Activated CD8-positive, alpha-beta T cell treated with anti-CD3 and anti-CD28 coated beads for 36 hours (primary cell): ENCODE measurements around the gene SLC25A44. TPM values are rescaled to one million over a fixed set of nuclear protein-coding genes. Genes with fewer than 3 reads are reported as not detected.

Source experiments
- ATAC-seq: fragments of 200-7000 bp; cut with Tn5 transposase; one replicate; pipeline ENCODE4 v1.10.0; 2021; ENCODE audit warnings: mild to moderate bottlenecking, moderate library complexity
- CTCF ChIA-PET: fragments of 350-600 bp; sonication (Branson Sonifier 250); formaldehyde crosslinking; loops from one replicate; lab custom pipeline; 2021; ENCODE audit warnings: antibody characterized with exemption; lab: Charles Lee
- POLR2A ChIA-PET: fragments of 350-600 bp; sonication (Branson Sonifier 250); formaldehyde crosslinking; loops from one replicate; lab custom pipeline; 2021; ENCODE audit warnings: antibody characterized with exemption; lab: Charles Lee
- DNase-seq: peaks from one replicate; pipeline ENCODE4 v3.0.0-alpha.2; 2020
- H3K27ac Mint-ChIP-seq: one replicate; pipeline ENCODE4 v1.8.0; 2021; ENCODE audit warnings: mild to moderate bottlenecking, mixed read lengths
- H3K27me3 Mint-ChIP-seq: one replicate; pipeline ENCODE4 v1.8.0; 2021; ENCODE audit warnings: mixed read lengths
- H3K36me3 Mint-ChIP-seq: one replicate; pipeline ENCODE4 v1.8.0; 2021; ENCODE audit warnings: low read depth, mixed read lengths
- H3K4me1 Mint-ChIP-seq: one replicate; pipeline ENCODE4 v1.8.0; 2021; ENCODE audit warnings: low read depth, mixed read lengths
- H3K4me3 Mint-ChIP-seq: one replicate; pipeline ENCODE4 v1.8.0; 2021; ENCODE audit warnings: mild to moderate bottlenecking, moderate library complexity, mixed read lengths
- H3K9me3 Mint-ChIP-seq: one replicate; pipeline ENCODE4 v1.8.0; 2021; ENCODE audit warnings: mixed read lengths
- intact Hi-C: fragments of 100-400 bp; cut with micrococcal nuclease; formaldehyde crosslinking; loops from one replicate; pipeline ENCODE4 v1.10.0; 2022
- total RNA-seq, 2 experiments: library from RNA; stranded (reverse); gene quantifications; one replicate each; pipeline ENCODE4 v1.2.3, GENCODE V29; 2021
- TF ChIP-seq, protein P1 (sequence below): fragments of 200-600 bp; IDR thresholded peaks from one replicate; pipeline ENCODE4 v1.8.0; 2022; ENCODE audit warnings: antibody characterized with exemption, mild to moderate bottlenecking

Gene SLC25A44
- total RNA-seq, 2 experiments from 2014 or later: 41.9 to 43.0 TPM

DNA sequence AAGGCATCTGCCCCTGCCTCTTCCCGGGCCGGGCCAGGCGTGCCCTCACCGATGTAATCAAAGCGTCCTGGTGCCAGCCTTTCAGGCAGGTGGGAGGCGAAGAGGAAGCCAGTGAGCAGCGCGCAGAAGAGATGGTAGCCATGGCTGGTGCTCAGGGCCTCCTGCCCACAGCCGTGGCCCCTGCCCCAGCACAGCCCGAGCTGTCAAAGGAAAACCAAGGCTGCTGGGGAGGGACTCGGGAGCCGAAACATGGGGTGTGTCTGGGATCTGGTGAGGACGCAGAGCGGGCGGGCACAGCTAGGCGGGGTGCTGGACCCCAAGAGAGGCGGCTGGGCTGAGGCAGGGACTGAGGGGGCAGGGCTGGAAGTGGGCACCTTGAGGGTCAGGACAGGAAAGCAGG is 50.8 kb downstream of the SLC25A44 start:
- Mint-ChIP-seq H3K27me3 (no peaks in the 10 kb centered on the region), H3K4me3 (peak overlapping the region; percentile 70), H3K36me3 (peaks cover 7% of the 10 kb centered on the region), H3K4me1 (peaks cover 17% of the 10 kb centered on the region), H3K9me3 (no peaks in the 10 kb centered on the region), H3K27ac (peak overlapping the region; percentile 73)
- DNase-seq (no peak), ATAC-seq (no peak)
- POLR2A ChIA-PET: interaction anchor here (0.6 to 2.4 kb wide), 8 partner anchors 9 to 162 kb away, joined by 3 to 11 read pairs (median 5); partner anchors contain the start of genes MEX3A, PMF1, SMG5 and TMEM79
- TF ChIP-seq, protein P1, sequence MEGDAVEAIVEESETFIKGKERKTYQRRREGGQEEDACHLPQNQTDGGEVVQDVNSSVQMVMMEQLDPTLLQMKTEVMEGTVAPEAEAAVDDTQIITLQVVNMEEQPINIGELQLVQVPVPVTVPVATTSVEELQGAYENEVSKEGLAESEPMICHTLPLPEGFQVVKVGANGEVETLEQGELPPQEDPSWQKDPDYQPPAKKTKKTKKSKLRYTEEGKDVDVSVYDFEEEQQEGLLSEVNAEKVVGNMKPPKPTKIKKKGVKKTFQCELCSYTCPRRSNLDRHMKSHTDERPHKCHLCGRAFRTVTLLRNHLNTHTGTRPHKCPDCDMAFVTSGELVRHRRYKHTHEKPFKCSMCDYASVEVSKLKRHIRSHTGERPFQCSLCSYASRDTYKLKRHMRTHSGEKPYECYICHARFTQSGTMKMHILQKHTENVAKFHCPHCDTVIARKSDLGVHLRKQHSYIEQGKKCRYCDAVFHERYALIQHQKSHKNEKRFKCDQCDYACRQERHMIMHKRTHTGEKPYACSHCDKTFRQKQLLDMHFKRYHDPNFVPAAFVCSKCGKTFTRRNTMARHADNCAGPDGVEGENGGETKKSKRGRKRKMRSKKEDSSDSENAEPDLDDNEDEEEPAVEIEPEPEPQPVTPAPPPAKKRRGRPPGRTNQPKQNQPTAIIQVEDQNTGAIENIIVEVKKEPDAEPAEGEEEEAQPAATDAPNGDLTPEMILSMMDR: no peak
- intact Hi-C loops: no loop called here
- CTCF ChIA-PET: interaction anchor here (2.7 kb wide), 1 partner anchor 104 kb away, joined by 10 read pairs; no protein-coding TSS in a partner anchor

DNA sequence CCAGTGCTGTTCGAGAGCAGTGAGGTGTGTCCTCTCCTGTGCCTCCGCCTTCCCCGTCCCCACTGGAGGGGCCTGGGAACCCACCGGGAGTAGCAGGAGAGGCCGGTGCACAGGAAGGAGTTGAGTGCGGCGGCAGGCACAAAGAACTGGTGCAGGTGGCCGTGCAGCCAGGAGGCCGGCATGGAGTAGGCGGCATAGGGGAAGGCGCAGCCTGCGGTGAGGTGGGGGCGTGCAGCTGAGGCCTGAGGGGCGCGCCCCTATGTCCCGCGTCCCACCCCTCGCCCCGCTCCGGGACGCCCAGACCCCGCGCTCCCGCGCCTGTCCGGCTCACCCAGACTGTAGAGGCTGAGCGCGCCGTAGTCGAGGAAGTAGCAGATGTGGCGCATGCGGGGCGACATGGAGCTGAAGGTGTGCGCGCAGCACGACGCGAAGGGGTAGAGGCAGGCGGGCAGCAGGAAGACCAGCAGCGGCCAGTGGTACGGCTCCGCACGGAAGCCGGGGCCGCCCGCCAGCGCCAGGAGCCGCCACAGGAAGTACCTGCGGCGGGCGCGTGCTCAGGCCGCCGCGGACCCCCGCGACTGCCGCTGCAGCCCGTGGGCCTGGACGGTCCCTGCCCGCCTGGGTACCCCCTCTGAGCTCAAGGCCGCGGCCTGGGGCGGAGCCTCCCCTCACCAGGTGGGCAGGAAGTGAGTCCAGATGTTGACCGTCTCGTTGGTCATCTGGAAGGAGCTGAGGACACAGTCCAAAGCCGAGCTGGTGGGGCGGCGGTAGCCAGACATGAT is 51.7 kb downstream of the SLC25A44 start:
- ATAC-seq (peak; percentile 60), DNase-seq (peak; percentile 64)
- Mint-ChIP-seq H3K9me3 (no peaks in the 10 kb centered on the region), H3K27ac (peak overlapping the region; percentile 73), H3K4me1 (peaks cover 17% of the 10 kb centered on the region), H3K36me3 (peaks cover 3% of the 10 kb centered on the region), H3K27me3 (no peaks in the 10 kb centered on the region), H3K4me3 (peak overlapping the region; percentile 70)
- intact Hi-C loops: no loop called here
- POLR2A ChIA-PET: interaction anchor here (0.6 to 2.4 kb wide), 20 partner anchors 8 to 395 kb away, joined by 3 to 11 read pairs (median 4); partner anchors contain the start of genes MEX3A, PMF1, SMG5 and TMEM79
- TF ChIP-seq, protein P1: no peak
- CTCF ChIA-PET: interaction anchor here (0.9 to 2.7 kb wide), 6 partner anchors 19 to 179 kb away, joined by 3 to 10 read pairs (median 4); partner anchors contain the start of gene TMEM79

DNA sequence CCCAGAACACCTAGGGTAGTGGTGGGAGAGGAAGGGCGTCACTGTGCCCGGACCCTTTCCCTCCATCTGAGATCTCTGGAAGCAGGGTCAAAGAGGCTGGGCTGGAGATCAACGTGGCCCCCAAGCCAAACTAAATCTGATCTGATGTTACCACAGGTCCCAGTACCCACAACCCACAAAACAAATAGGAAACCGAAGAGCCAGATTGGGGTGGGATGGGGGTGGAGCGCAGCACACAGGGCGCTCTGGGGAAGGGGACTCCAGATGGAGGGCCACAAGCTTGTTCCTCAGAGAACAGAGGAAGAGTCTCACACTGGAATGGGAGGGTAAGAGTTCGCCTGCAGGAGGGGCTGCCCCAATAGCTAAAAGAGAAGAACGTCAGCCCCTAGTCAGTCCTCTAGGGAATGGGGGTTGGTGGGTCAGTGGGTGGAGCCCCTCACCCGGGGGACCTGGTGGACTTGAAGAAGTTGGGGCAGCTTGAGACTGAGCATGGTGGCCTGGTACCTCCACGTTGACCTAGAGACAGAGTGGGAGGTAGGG is 52.4 kb downstream of the SLC25A44 start:
- Mint-ChIP-seq H3K27ac (peak overlapping the region; percentile 13), H3K9me3 (no peaks in the 10 kb centered on the region), H3K36me3 (peaks cover 3% of the 10 kb centered on the region), H3K4me1 (peaks cover 17% of the 10 kb centered on the region), H3K4me3 (peak overlapping the region; percentile 10), H3K27me3 (no peaks in the 10 kb centered on the region)
- ATAC-seq (peak; percentile 5), DNase-seq (no peak)
- CTCF ChIA-PET: interaction anchor here (0.9 to 2.7 kb wide), 6 partner anchors 20 to 180 kb away, joined by 3 to 10 read pairs (median 4); partner anchors contain the start of gene TMEM79
- intact Hi-C loops: no loop called here
- POLR2A ChIA-PET: interaction anchor here (0.6 to 2.4 kb wide), 17 partner anchors 8 to 396 kb away, joined by 3 to 11 read pairs (median 4); partner anchors contain the start of genes SMG5 and TMEM79
- TF ChIP-seq, protein P1: no peak

DNA sequence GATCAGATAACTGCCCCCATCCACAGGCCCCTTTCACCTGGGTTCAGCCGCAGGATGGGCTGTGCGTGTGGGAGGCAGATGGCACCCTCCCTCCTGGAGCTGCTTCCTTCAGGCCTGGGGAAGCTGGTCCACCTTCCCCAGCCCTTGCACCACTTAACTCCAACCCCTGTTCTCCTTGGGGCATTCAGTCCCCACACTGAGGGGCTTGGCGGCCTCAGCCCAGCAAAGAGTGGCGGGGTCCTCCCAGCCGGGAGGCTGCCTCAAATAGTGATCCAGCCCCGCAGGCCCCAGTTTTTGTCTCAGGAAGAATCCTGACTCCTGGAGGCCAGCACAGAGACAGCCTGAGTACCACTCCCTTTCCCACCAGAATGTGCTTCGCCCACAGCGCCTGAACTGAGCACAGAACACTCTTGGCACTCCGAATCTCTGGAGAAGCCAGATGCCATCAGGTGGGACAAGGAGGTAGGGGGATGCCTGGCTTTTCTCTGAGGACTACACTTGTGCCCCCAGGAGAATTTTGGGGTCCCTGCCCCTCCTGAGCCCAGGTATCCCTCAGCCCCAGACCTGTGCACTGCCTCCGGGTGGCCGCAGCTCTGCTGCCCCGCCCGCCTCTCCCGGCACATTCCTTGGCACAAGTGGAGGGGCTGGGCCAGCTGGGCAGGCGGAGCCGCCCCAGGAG is 53.0 kb downstream of the SLC25A44 start:
- ATAC-seq: peak; percentile 5
- Mint-ChIP-seq H3K4me1 (peaks cover 17% of the 10 kb centered on the region), H3K27me3 (no peaks in the 10 kb centered on the region), H3K9me3 (no peaks in the 10 kb centered on the region), H3K36me3 (peaks cover 3% of the 10 kb centered on the region), H3K4me3 (no peak overlapping the region), H3K27ac (no peak overlapping the region)
- ChIA-PET CTCF (interaction anchor here (1.1 to 2.7 kb wide), 5 partner anchors 20 to 181 kb away, joined by 4 to 10 read pairs (median 4); partner anchors contain the start of gene TMEM79), POLR2A (interaction anchor here (0.7 to 2.4 kb wide), 9 partner anchors 10 to 155 kb away, joined by 3 to 6 read pairs (median 3); no protein-coding TSS in a partner anchor)
- intact Hi-C loops: no loop called here
- DNase-seq: no peak
- TF ChIP-seq, protein P1: no peak
